Body of pancreas (tissue), 4 donors: Measurements from ENCODE around the gene TDRD9.
"Not testable (repeated sequence)": the region's sequence is repeated elsewhere in the genome, so short reads cannot be mapped to it uniquely, and the experiment has no call there.

ENCODE experiments used
- CTCF ChIP-seq, 7 experiments: fragments of 450-650 bp in 4 of 7; fragments of 200-600 bp in 3 of 7; sonication (generic) in 3 of 7; IDR thresholded peaks; one replicate each; pipeline ENCODE4 v1.5.1; 2016 to 2019; ENCODE audit warnings: antibody characterized with exemption in 7 of 7
- POLR2A ChIP-seq, 3 donors: fragments of 450-650 bp; IDR thresholded peaks; one replicate each; pipeline ENCODE4 v1.6.1; 2016; ENCODE audit warnings: antibody characterized with exemption in 3 of 3, mild to moderate bottlenecking in 2 of 3

- not testable (repeated sequence) for TF ChIP-seq CTCF, POLR2A (IDR thresholded peaks at IDR 0.05)
These were observed 39.3 kb upstream of the TDRD9 start for GRCh38 chr14:103889002-103889312.
